WTC11 (cell line): ENCODE measurements around the gene CELSR1. TPM values are rescaled to one million over a fixed set of nuclear protein-coding genes. Genes with fewer than 3 reads are reported as not detected.
A peak's percentile ranks its signal among the peaks of the same experiment; 100 is the strongest.

Source experiments
- CREB1 ChIP-seq: sonication (generic); formaldehyde crosslinking; IDR thresholded peaks from 2 replicates; pipeline ENCODE4 v1.8.0; 2023; ENCODE audit warnings: mild to moderate bottlenecking, missing genetic modification reagents
- CREM ChIP-seq: sonication (generic); formaldehyde crosslinking; IDR thresholded peaks from 2 replicates; pipeline ENCODE4 v1.8.1; 2022; ENCODE audit warnings: mild to moderate bottlenecking, missing genetic modification reagents, moderate library complexity
- ETV6 ChIP-seq: sonication (generic); formaldehyde crosslinking; IDR thresholded peaks from 2 replicates; pipeline ENCODE4 v1.8.1; 2022; ENCODE audit warnings: mild to moderate bottlenecking, missing genetic modification reagents
- FOXJ3 ChIP-seq: sonication (generic); formaldehyde crosslinking; IDR thresholded peaks from 2 replicates; pipeline ENCODE4 v1.9.0; 2021; ENCODE audit warnings: missing genetic modification reagents, mild to moderate bottlenecking, borderline replicate concordance
- FOXK1 ChIP-seq: sonication (generic); formaldehyde crosslinking; IDR thresholded peaks from 2 replicates; pipeline ENCODE4 v1.8.0; 2022; ENCODE audit warnings: mild to moderate bottlenecking, moderate library complexity, missing genetic modification reagents
- FOXP1 ChIP-seq: sonication (generic); formaldehyde crosslinking; IDR thresholded peaks from 2 replicates; pipeline ENCODE4 v1.8.0; 2022; ENCODE audit warnings: missing genetic modification reagents, mild to moderate bottlenecking, moderate library complexity, borderline replicate concordance
- GTF2I ChIP-seq: fragments of 250-450 bp; sonication (Bioruptor Pico); conservative IDR thresholded peaks from 2 replicates; pipeline ENCODE4 v1.4.0; 2021; ENCODE audit warnings: mild to moderate bottlenecking
- HMGA2 ChIP-seq: fragments of 250-450 bp; sonication (Bioruptor Pico); IDR thresholded peaks from 2 replicates; pipeline ENCODE4 v1.4.0; 2021; ENCODE audit warnings: mild to moderate bottlenecking, moderate library complexity
- JAZF1 ChIP-seq: fragments of 250-450 bp; sonication (Bioruptor Pico); IDR thresholded peaks from 2 replicates; pipeline ENCODE4 v1.9.0; 2021; ENCODE audit warnings: moderate library complexity, mild to moderate bottlenecking, inconsistent platforms
- NFATC4 ChIP-seq: fragments of 250-450 bp; sonication (Bioruptor Pico); IDR thresholded peaks from 2 replicates; pipeline ENCODE4 v1.9.0; 2021; ENCODE audit warnings: mild to moderate bottlenecking
- NR1H2 ChIP-seq: sonication (generic); formaldehyde crosslinking; IDR thresholded peaks from 2 replicates; pipeline ENCODE4 v1.9.0; 2021; ENCODE audit warnings: mild to moderate bottlenecking, moderate library complexity, missing genetic modification reagents
- RORB ChIP-seq: fragments of 250-450 bp; sonication (Bioruptor Pico); IDR thresholded peaks from 2 replicates; pipeline ENCODE4 v1.9.0; 2021; ENCODE audit warnings: mild to moderate bottlenecking
- SOX15 ChIP-seq: fragments of 250-450 bp; sonication (Bioruptor Pico); IDR thresholded peaks from 2 replicates; pipeline ENCODE4 v1.9.0; 2021; ENCODE audit warnings: mild to moderate bottlenecking
- TEAD4 ChIP-seq: sonication (generic); formaldehyde crosslinking; IDR thresholded peaks from 2 replicates; pipeline ENCODE4 v1.8.0; 2022; ENCODE audit warnings: mild to moderate bottlenecking, missing genetic modification reagents
- ZBTB21 ChIP-seq: sonication (generic); formaldehyde crosslinking; IDR thresholded peaks from 2 replicates; pipeline ENCODE4 v1.8.1; 2023; ENCODE audit warnings: mild to moderate bottlenecking, missing genetic modification reagents, borderline replicate concordance
- ZNF121 ChIP-seq: sonication (generic); formaldehyde crosslinking; IDR thresholded peaks from 2 replicates; pipeline ENCODE4 v1.8.0; 2023; ENCODE audit warnings: missing genetic modification reagents
- ZNF396 ChIP-seq: fragments of 250-450 bp; sonication (Bioruptor Pico); IDR thresholded peaks from 2 replicates; pipeline ENCODE4 v1.8.0; 2021; ENCODE audit warnings: mild to moderate bottlenecking, moderate library complexity, borderline replicate concordance
- ZNF416 ChIP-seq: fragments of 250-450 bp; sonication (Bioruptor Pico); IDR thresholded peaks from 2 replicates; pipeline ENCODE4 v1.9.0; 2021; ENCODE audit warnings: mild to moderate bottlenecking, inconsistent platforms
- ZNF423 ChIP-seq: fragments of 250-450 bp; sonication (Bioruptor Pico); IDR thresholded peaks from 2 replicates; pipeline ENCODE4 v2.1.2; 2022; ENCODE audit warnings: mild to moderate bottlenecking, moderate library complexity
- total RNA-seq: library from RNA; stranded (reverse); gene quantifications from 3 replicates; pipeline ENCODE4 v1.2.3, GENCODE V29; 2021
- TF ChIP-seq, protein P1 (sequence below): sonication (generic); formaldehyde crosslinking; IDR thresholded peaks from 2 replicates; pipeline ENCODE4 v1.8.1; 2022; ENCODE audit warnings: missing genetic modification reagents, borderline replicate concordance
- TF ChIP-seq, protein P2 (sequence below): sonication (generic); formaldehyde crosslinking; IDR thresholded peaks from 2 replicates; pipeline ENCODE4 v1.8.0; 2022; ENCODE audit warnings: mild to moderate bottlenecking, missing genetic modification reagents
- TF ChIP-seq, protein P3 (sequence below): fragments of 250-450 bp; sonication (Bioruptor Pico); IDR thresholded peaks from 2 replicates; pipeline ENCODE4 v2.1.2; 2022; ENCODE audit warnings: mild to moderate bottlenecking, moderate library complexity
- TF ChIP-seq, protein P4 (sequence below): fragments of 250-450 bp; sonication (Bioruptor Pico); IDR thresholded peaks from 2 replicates; pipeline ENCODE4 v1.9.0; 2021; ENCODE audit warnings: mild to moderate bottlenecking
- TF ChIP-seq, protein P5 (sequence below): fragments of 250-450 bp; sonication (Bioruptor Pico); conservative IDR thresholded peaks from 2 replicates; pipeline ENCODE4 v1.9.0; 2021; ENCODE audit warnings: mild to moderate bottlenecking
- TF ChIP-seq, protein P6 (sequence below): fragments of 200-600 bp; IDR thresholded peaks from 2 replicates; pipeline ENCODE4 v1.8.0; 2022; ENCODE audit warnings: antibody characterized with exemption

CELSR1 gene
- total RNA-seq, 1 experiment from 2014 or later = 16.8 TPM

DNA sequence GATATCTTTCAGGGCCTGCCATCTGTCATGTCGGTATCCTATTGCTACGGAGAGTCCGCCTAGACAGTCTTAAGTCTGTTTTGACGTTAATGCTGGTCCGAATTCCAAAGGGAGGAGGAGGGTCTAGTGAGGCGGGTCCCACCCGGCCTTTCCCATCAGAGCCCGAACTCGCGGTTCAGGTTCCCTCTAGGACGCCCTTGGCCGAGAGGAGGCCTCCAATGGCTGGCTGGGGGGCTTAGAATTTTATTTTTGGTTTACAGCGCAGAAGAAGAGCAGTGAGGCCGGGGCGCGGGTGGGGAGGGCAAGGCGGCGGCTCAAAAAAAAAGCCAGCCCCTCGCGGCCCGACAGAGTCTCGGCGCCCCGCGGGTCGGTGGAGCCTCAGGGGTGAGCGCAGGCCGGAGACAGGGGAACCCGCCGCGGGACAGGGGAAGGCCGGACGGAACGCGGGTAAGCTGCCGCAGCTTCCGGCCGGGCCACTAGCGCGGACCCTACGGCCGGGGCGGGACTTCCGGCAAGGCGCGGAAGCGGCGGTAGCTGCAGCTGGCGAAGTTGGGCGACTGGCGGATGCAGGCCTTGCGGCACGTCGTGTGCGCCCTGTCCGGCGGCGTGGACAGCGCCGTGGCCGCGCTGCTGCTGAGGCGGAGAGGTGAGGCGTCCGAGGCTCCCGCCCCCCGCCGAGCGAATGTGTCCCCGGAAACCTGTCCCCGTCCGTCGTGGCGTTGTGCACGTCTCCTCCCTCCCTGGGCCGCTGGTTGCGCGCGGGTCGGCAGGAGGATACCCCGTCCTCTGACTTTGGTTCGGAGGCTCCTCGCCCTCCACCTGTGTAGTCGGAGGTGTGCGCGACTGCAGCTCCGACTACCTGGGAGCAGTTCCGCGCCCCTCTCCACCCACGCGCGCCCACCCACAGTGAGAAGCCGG, 202.0 kb downstream of the CELSR1 start, which contains the start of gene TRMU (continued):
- TF ChIP-seq JAZF1 (CRISPR knock-in tag) = no peak
- no peak for TF ChIP-seq GTF2I (CRISPR knock-in tag)
- TF ChIP-seq ZNF423 (CRISPR knock-in tag) = no peak
- no peak for TF ChIP-seq HMGA2 (CRISPR knock-in tag)
- TF ChIP-seq ZNF396 (CRISPR knock-in tag) = no peak
- TF ChIP-seq NFATC4 = no peak
- TF ChIP-seq ZBTB21 = peak; percentile 66; the same call in 1 of the 2 replicates
- no peak for TF ChIP-seq NR1H2 (CRISPR knock-in tag)
- TF ChIP-seq, protein P1, sequence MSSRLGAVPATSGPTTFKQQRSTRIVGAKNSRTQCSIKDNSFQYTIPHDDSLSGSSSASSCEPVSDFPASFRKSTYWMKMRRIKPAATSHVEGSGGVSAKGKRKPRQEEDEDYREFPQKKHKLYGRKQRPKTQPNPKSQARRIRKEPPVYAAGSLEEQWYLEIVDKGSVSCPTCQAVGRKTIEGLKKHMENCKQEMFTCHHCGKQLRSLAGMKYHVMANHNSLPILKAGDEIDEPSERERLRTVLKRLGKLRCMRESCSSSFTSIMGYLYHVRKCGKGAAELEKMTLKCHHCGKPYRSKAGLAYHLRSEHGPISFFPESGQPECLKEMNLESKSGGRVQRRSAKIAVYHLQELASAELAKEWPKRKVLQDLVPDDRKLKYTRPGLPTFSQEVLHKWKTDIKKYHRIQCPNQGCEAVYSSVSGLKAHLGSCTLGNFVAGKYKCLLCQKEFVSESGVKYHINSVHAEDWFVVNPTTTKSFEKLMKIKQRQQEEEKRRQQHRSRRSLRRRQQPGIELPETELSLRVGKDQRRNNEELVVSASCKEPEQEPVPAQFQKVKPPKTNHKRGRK (CRISPR knock-in tag) = no peak
- peak; percentile 63; the same call in 1 of the 2 replicates for TF ChIP-seq ZNF416 (CRISPR knock-in tag)
- no peak for TF ChIP-seq FOXJ3 (CRISPR knock-in tag)
- TF ChIP-seq ETV6 = peak; percentile 93
- TF ChIP-seq RORB (CRISPR knock-in tag) = no peak
- TF ChIP-seq CREM (CRISPR knock-in tag) = peak; percentile 72
- TF ChIP-seq, protein P2, sequence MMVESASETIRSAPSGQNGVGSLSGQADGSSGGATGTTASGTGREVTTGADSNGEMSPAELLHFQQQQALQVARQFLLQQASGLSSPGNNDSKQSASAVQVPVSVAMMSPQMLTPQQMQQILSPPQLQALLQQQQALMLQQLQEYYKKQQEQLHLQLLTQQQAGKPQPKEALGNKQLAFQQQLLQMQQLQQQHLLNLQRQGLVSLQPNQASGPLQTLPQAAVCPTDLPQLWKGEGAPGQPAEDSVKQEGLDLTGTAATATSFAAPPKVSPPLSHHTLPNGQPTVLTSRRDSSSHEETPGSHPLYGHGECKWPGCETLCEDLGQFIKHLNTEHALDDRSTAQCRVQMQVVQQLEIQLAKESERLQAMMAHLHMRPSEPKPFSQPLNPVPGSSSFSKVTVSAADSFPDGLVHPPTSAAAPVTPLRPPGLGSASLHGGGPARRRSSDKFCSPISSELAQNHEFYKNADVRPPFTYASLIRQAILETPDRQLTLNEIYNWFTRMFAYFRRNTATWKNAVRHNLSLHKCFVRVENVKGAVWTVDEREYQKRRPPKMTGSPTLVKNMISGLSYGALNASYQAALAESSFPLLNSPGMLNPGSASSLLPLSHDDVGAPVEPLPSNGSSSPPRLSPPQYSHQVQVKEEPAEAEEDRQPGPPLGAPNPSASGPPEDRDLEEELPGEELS = peak; percentile 77
- TF ChIP-seq, protein P3, sequence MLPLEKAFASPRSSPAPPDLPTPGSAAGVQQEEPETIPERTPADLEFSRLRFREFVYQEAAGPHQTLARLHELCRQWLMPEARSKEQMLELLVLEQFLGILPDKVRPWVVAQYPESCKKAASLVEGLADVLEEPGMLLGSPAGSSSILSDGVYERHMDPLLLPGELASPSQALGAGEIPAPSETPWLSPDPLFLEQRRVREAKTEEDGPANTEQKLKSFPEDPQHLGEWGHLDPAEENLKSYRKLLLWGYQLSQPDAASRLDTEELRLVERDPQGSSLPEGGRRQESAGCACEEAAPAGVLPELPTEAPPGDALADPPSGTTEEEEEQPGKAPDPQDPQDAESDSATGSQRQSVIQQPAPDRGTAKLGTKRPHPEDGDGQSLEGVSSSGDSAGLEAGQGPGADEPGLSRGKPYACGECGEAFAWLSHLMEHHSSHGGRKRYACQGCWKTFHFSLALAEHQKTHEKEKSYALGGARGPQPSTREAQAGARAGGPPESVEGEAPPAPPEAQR (CRISPR knock-in tag) = no peak
- TF ChIP-seq SOX15 = no peak
- no peak for TF ChIP-seq TEAD4 (CRISPR knock-in tag)
- TF ChIP-seq CREB1 (CRISPR knock-in tag) = peak; percentile 73; the same call in 1 of the 2 replicates
- TF ChIP-seq FOXK1 (CRISPR knock-in tag) = peak; percentile 81; the same call in 1 of the 2 replicates
- peak; percentile 86; the same call in 1 of the 2 replicates for TF ChIP-seq FOXP1 (CRISPR knock-in tag)
- peak; percentile 78 for TF ChIP-seq ZNF121 (CRISPR knock-in tag)
- TF ChIP-seq, protein P4, sequence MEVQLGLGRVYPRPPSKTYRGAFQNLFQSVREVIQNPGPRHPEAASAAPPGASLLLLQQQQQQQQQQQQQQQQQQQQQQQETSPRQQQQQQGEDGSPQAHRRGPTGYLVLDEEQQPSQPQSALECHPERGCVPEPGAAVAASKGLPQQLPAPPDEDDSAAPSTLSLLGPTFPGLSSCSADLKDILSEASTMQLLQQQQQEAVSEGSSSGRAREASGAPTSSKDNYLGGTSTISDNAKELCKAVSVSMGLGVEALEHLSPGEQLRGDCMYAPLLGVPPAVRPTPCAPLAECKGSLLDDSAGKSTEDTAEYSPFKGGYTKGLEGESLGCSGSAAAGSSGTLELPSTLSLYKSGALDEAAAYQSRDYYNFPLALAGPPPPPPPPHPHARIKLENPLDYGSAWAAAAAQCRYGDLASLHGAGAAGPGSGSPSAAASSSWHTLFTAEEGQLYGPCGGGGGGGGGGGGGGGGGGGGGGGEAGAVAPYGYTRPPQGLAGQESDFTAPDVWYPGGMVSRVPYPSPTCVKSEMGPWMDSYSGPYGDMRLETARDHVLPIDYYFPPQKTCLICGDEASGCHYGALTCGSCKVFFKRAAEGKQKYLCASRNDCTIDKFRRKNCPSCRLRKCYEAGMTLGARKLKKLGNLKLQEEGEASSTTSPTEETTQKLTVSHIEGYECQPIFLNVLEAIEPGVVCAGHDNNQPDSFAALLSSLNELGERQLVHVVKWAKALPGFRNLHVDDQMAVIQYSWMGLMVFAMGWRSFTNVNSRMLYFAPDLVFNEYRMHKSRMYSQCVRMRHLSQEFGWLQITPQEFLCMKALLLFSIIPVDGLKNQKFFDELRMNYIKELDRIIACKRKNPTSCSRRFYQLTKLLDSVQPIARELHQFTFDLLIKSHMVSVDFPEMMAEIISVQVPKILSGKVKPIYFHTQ (CRISPR knock-in tag) = no peak
- TF ChIP-seq, protein P5, sequence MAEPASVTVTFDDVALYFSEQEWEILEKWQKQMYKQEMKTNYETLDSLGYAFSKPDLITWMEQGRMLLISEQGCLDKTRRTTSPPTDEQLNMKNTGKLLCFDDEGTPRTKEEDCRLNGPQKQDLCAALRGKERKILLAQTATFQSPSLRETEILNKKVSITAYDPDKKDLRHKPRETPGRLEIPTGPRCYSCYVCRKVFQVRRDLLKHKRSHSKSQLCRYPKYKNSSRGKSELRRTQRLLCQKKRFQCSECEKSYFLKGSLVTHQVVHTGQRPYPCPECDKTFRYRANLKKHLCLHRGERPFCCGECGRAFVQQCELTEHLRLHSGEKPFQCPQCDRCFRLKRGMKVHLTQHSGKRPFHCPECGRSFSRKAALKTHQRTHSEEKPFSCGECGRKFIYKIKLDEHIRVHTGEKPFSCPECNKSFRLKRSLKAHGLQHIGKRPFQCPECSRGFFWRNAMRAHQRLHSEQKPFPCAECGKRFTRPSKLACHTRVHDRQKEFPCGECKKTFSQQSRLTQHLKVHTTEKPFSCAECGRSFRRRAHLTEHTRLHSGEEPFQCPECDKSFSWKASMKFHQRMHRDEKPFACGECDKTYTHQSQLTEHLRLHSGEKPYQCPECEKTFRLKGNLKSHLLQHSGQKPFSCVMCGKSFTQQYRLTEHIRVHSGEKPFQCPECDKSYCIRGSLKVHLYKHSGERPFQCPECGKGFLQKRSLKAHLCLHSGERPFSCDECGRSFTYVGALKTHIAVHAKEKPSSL = no peak
- TF ChIP-seq, protein P6, sequence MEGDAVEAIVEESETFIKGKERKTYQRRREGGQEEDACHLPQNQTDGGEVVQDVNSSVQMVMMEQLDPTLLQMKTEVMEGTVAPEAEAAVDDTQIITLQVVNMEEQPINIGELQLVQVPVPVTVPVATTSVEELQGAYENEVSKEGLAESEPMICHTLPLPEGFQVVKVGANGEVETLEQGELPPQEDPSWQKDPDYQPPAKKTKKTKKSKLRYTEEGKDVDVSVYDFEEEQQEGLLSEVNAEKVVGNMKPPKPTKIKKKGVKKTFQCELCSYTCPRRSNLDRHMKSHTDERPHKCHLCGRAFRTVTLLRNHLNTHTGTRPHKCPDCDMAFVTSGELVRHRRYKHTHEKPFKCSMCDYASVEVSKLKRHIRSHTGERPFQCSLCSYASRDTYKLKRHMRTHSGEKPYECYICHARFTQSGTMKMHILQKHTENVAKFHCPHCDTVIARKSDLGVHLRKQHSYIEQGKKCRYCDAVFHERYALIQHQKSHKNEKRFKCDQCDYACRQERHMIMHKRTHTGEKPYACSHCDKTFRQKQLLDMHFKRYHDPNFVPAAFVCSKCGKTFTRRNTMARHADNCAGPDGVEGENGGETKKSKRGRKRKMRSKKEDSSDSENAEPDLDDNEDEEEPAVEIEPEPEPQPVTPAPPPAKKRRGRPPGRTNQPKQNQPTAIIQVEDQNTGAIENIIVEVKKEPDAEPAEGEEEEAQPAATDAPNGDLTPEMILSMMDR = no peak
